Activated CD4-positive, alpha-beta T cell treated with anti-CD3 and anti-CD28 coated beads for 24 hours (primary cell): ENCODE measurements around the gene GUCA2A.

Experiments
- DNase-seq, 2 donors: peaks; one replicate each; pipeline ENCODE4 v3.0.0-alpha.2; 2020; ENCODE audit warnings: low read depth in 2 of 2

The GUCA2A gene

GRCh38 chr1:42153624-42154023, 10.9 kb downstream of the GUCA2A start:
- no peak for DNase-seq

DNA sequence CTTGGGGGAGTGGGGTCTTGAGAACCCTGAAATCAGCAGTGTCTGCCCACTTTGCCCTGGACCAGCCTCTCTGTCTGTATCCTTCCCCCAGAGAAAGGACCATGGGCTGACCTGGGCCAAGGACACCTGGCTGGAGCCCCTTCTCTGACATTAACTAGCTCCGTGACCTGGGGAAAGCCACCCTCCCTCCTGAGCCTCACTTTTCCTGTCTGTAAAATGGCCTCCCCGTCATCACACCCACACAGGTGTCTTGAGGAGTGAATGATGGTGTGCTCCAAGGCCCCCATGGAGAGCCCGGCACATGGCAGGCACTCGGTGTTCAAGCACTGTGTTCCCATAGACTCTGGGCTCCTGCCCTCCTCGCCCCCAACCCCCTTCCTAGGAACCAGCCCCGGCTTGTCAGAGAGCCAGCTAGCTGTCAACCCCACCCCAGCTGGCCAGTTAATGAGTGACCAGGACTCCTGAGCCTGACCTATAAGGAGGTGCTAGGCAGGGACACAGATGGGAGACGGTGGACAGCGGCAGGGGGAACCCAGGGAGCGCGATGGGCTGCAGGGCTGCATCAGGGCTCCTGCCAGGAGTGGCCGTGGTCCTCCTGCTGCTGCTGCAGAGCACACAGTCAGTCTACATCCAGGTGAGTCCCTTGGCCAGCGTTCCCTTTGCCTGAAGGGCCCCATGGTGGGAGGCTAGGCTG, 11.5 kb downstream of the GUCA2A start, which contains the start of gene GUCA2B:
Gene GUCA2B (plus strand): TSS at position 504 of the 694 bp plus-strand sequence. CDS start 41 bp downstream, at position 545.
- DNase-seq: no peak

DNA sequence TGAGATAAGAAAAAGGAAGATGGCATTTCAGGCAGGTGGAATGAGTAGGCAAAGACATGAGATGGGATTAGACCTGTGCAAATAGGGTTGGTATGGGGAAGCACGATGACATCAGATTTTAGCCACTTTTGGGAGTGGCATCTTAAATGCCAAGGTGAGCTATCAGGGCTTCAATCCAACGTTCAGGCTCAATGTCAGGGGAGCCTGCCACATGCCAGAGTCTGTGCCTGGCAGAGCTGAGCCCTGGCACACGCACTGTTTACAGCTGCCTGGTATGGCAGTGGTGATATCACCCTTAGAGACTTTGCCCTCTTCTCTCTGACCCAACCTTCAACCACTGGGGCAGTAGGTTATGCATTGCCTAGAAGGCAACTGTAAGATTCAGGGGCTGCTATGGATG, 12.4 kb downstream of the GUCA2A start:
- no peak for DNase-seq

GRCh38 chr1:42150651-42151050, 13.9 kb downstream of the GUCA2A start:
- no peak for DNase-seq

DNA sequence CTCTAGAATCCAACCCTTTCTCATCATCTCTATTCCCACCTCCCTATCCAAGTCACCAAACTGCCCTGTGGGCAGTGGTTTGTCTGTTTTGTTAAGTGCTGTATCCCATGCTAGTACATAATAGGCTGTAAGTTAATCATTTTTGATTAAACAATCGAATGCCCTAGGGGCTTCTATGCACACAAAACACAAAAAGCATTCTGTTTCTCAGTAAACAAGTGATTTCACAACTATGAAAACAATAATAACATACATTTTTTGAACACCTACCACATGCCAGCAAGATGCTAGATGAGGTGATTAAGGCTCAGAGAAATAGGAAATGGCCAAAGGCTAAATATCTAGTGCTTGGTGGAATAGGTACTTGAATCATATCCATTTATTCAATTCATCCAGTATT, 16.4 kb downstream of the GUCA2A start:
- DNase-seq: no peak

DNA sequence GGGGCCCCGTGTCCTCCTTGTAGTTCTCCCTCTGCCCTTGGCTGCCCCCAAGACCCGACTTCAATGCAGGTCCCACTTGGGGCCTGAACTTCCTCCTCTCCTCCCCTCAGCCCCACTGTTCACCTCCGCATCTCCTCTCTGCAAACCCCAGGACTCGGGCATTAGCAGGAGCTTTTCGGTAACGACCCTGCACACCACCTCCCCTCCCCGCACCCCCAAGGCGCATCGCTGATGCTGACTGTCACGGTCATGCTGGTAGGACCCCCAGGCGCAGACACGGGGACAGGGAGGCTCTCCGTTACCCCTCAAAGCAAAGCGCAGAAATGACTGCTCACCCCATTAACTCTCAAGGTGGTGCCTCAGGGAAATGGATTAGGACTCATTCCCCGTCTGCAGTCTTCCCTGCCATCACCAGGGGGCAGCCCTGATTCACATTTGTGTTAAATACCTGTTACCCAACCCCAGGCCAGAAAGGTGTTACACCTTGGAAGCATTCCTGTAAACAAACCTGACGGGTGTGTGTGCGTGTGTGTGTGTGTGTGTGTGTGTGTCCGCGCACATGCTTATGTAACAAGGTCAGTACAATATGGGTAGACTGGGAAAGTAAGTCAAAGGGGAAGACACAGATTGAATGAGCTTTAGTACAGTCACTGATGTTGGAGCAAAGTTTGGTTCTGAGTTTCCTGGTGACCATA, 17.8 kb downstream of the GUCA2A start:
- peak; percentile 51 to 63 for DNase-seq

GRCh38 chr1:42145764-42146625, 18.6 kb downstream of the GUCA2A start:
- DNase-seq: no peak

GRCh38 chr1:42145389-42145716, 19.2 kb downstream of the GUCA2A start:
- DNase-seq: no peak

GRCh38 chr1:42144711-42145388, 19.7 kb downstream of the GUCA2A start:
- no peak for DNase-seq

GRCh38 chr1:42143896-42144710, 20.4 kb downstream of the GUCA2A start:
- no peak for DNase-seq

- no peak for DNase-seq
Measured at GRCh38 chr1:42142894-42143675, 21.5 kb downstream of the GUCA2A start.

DNA sequence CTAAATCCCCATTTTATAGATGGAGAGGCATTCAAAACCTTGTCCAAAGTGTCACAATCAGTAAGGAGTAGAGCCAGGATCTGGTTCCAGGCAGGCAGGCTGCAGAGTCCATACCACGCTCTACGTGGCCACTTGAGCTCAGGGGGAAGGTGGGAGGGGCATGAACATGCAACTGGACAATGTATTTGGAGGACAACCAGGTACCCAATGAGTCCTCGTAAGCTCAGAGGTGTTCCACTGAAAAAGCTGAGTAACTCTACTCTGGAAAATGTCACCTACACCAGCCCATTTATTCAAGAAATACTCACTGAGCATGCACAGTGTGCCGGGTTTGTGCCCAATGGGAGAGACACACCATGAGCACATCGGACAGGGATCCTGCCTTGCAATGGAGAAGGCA, 22.6 kb downstream of the GUCA2A start:
- no peak for DNase-seq

- no peak for DNase-seq
Measured at GRCh38 chr1:42140191-42140590, 24.4 kb downstream of the GUCA2A start.

DNA sequence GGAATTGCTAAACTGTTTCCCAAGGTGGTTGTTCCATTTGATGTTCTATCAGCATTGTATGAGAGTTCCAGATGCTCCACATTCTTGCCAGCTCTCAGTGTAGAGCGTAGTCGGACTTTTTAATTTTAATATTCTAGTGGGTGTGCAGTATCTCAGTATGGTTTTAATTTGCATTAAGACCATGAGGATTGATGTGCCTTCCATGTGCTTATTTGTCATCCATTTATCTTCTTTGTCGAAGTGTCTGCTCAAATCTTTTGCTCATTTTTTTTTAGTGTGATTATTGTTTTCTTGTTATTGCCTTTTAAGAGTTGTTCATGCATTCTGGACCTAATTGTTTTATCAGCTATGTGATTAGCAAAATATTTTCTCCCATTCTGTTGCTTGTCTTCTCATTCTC, 25.1 kb downstream of the GUCA2A start:
- DNase-seq: no peak

GRCh38 chr1:42138586-42138985, 26.0 kb downstream of the GUCA2A start:
- no peak for DNase-seq

GRCh38 chr1:42137766-42138165, 26.8 kb downstream of the GUCA2A start:
- no peak for DNase-seq

DNA sequence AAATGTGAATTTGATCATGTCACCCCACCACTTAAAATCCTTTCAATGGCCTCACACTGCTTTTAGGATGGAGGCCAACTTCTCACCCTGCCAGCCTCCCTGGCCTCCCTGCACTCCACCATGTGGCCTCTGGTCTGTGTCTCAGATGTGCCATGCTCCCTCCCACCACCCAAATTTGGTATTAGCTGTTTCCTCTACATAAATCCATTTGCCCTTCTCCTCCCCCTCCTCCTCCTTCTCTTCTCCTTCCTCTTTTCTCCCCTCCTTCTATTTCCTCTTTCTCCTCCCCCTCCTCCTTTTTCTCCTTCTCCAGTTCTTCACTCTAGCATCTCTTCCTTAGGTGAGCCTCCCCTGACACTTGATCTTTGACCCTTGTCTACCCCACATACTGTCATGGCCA, 28.1 kb downstream of the GUCA2A start:
- no peak for DNase-seq

- DNase-seq: no peak
Measured at GRCh38 chr1:42135426-42135825, 29.1 kb downstream of the GUCA2A start.

- DNase-seq: no peak
Measured at GRCh38 chr1:42133809-42134526, 30.6 kb downstream of the GUCA2A start.

- DNase-seq: no peak
Measured at GRCh38 chr1:42133390-42133789, 31.2 kb downstream of the GUCA2A start.
